ENCODE measurements around the gene SH3RF3.

- TF ChIP-seq CTCF (IDR thresholded peaks at IDR 0.05) (no peak), POLR2A (IDR thresholded peaks at IDR 0.05) (no peak)
Observed at GRCh38 chr2:109271920-109272319, 142.9 kb downstream of the SH3RF3 start.
